ENCODE data around the gene SELENOT.
A peak's percentile ranks its signal among the peaks of the same experiment; 100 is the strongest.

The SELENOT gene

GRCh38 chr3:150662410-150663200, 59.5 kb downstream of the SELENOT start:
- no peak for TF ChIP-seq CTCF (conservative IDR thresholded peaks at IDR 0.05; ENCODE audit: low read depth, low read length)
- DNase-seq (ENCODE audit: low read depth) = no peak
- H3K4me3 ChIP-seq (ENCODE audit: low read depth, low read length) = no peak overlapping the region

- DNase-seq (ENCODE audit: low read depth) = no peak
- no peak for TF ChIP-seq CTCF (conservative IDR thresholded peaks at IDR 0.05; ENCODE audit: low read depth, low read length)
- H3K4me3 ChIP-seq (ENCODE audit: low read depth, low read length) = no peak overlapping the region
Measured at GRCh38 chr3:150663461-150663860, 60.3 kb downstream of the SELENOT start.

GRCh38 chr3:150666167-150666566, 63.0 kb downstream of the SELENOT start:
- no peak overlapping the region for H3K4me3 ChIP-seq (ENCODE audit: low read depth, low read length)
- no peak for DNase-seq (ENCODE audit: low read depth)
- TF ChIP-seq CTCF (conservative IDR thresholded peaks at IDR 0.05; ENCODE audit: low read depth, low read length) = no peak

- no peak for TF ChIP-seq CTCF (conservative IDR thresholded peaks at IDR 0.05; ENCODE audit: low read depth, low read length)
- no peak overlapping the region for H3K4me3 ChIP-seq (ENCODE audit: low read depth, low read length)
- no peak for DNase-seq (ENCODE audit: low read depth)
Measured at GRCh38 chr3:150673966-150674365, 70.8 kb downstream of the SELENOT start.

- DNase-seq (ENCODE audit: low read depth) = peak; percentile 2
- TF ChIP-seq CTCF (conservative IDR thresholded peaks at IDR 0.05; ENCODE audit: low read depth, low read length) = no peak
Measured at GRCh38 chr3:150675587-150675986, 72.5 kb downstream of the SELENOT start.

More at GRCh38 chr3:150675587-150675986, 72.5 kb downstream of the SELENOT start:
- H3K4me3 ChIP-seq (ENCODE audit: low read depth, low read length) = no peak overlapping the region

All from choroid plexus epithelial cell (primary cell).